ENCODE data around the gene PRTFDC1. TPM values are rescaled to one million over a fixed set of nuclear protein-coding genes. Genes with fewer than 3 reads are reported as not detected.

PRTFDC1 gene
- total and polyA plus RNA-seq, 2 donors (not counting 3 experiments of a cell fraction or from before 2014, with no cell fraction given), result 22.0 to 27.0 TPM

DNA sequence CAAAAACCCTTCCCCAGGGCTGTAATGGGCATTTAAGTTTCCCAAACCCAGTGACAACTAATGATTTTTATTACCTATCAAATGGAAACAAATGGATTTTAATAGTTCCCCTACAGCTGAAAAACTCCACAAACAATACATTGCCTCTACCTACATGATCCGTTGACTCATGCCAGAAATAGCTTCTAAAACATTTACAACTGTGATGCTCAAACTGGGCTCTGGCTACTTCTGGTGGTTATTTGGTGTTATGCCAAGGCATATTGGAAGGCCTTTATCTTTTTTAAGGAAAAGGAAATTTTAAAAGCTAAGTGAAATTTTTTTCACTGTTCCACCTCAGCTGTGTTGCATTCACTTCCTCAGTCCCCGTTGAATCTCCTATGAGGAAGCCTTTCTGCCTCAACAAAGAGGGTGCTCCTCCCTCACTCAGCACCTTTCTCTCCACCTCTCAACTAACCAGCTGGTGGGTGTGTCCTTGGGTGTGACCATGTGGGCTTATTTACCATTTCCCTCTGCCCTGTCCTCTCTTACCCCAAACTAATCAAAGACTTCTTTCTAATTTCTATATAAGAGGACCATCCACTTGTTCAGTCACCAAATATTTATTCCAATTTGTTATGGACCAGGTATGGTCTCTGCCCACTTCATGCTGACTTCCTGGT, 82.9 kb downstream of the PRTFDC1 start:
- H3K9me3 ChIP-seq (replicated peaks; ENCODE audit: control insufficient read depth, insufficient read depth, low read length), result no peaks in the 10 kb centered on the region
- H3K4me2 ChIP-seq (ENCODE audit: insufficient read depth, low read length), result no peak overlapping the region
- H3K4me1 ChIP-seq (ENCODE audit: control insufficient read depth, extremely low read depth, insufficient read depth, low read length), result peaks cover 28% of the 10 kb centered on the region
- no peaks in the 10 kb centered on the region for H4K20me1 ChIP-seq (replicated peaks; ENCODE audit: control insufficient read depth, extremely low read depth, insufficient read depth, low read length)
- no peaks in the 10 kb centered on the region for H3K27me3 ChIP-seq (ENCODE audit: control insufficient read depth in 2 of 2, insufficient read depth in 2 of 2, low read length in 2 of 2)
- FAIRE-seq (no peak), DNase-seq (ENCODE audit: low read depth, low spot score) (peak; percentile 45)
- no peaks in the 10 kb centered on the region for H3K9me1 ChIP-seq (replicated peaks; ENCODE audit: control insufficient read depth, extremely low read depth, insufficient read depth, low read length)
- H3K9ac ChIP-seq (replicated peaks; ENCODE audit: extremely low read depth, insufficient read depth, low read length), result no peak overlapping the region
- H3K27ac ChIP-seq (ENCODE audit: insufficient read depth, low read depth, low read length), result no peak overlapping the region
- no peak overlapping the region for H2AFZ ChIP-seq (ENCODE audit: low read depth, low read length)
- H3K79me2 ChIP-seq (ENCODE audit: control insufficient read depth, insufficient read depth, low read length), result no peaks in the 10 kb centered on the region
- no peaks in the 10 kb centered on the region for H3K36me3 ChIP-seq (ENCODE audit: control insufficient read depth in 2 of 2, extremely low read depth in 1 of 2, insufficient read depth in 2 of 2, low read length in 2 of 2)
- no peak overlapping the region for H3K4me3 ChIP-seq (replicated peaks in 1 of 3; ENCODE audit: insufficient read depth in 1 of 3, low read depth in 1 of 3, low read length in 3 of 3)
- no TSS peak for BruUV-seq (replicated peaks)
- POLR2A ChIA-PET, result no interaction called here
- TF ChIP-seq, protein P1, sequence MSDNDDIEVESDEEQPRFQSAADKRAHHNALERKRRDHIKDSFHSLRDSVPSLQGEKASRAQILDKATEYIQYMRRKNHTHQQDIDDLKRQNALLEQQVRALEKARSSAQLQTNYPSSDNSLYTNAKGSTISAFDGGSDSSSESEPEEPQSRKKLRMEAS (IDR thresholded peaks at IDR 0.05; ENCODE audit: insufficient read depth, insufficient read length), result no peak
- TF ChIP-seq GATA2 (IDR thresholded peaks at IDR 0.05; ENCODE audit: insufficient read depth, insufficient read length, low read depth, low read length), result no peak
- no peak for TF ChIP-seq FOS (IDR thresholded peaks at IDR 0.05; ENCODE audit: borderline replicate concordance, insufficient read depth, low read length)
- no peak for TF ChIP-seq POLR2A (IDR thresholded peaks at IDR 0.05; ENCODE audit: low read depth, low read length)
- TF ChIP-seq EZH2 (IDR thresholded peaks at IDR 0.05; ENCODE audit: borderline replicate concordance, low read depth, low read length, severe bottlenecking), result no peak
- TF ChIP-seq, protein P2, sequence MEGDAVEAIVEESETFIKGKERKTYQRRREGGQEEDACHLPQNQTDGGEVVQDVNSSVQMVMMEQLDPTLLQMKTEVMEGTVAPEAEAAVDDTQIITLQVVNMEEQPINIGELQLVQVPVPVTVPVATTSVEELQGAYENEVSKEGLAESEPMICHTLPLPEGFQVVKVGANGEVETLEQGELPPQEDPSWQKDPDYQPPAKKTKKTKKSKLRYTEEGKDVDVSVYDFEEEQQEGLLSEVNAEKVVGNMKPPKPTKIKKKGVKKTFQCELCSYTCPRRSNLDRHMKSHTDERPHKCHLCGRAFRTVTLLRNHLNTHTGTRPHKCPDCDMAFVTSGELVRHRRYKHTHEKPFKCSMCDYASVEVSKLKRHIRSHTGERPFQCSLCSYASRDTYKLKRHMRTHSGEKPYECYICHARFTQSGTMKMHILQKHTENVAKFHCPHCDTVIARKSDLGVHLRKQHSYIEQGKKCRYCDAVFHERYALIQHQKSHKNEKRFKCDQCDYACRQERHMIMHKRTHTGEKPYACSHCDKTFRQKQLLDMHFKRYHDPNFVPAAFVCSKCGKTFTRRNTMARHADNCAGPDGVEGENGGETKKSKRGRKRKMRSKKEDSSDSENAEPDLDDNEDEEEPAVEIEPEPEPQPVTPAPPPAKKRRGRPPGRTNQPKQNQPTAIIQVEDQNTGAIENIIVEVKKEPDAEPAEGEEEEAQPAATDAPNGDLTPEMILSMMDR (IDR thresholded peaks at IDR 0.05; ENCODE audit: extremely low read depth in 1 of 2, insufficient read depth in 1 of 2, low read depth in 1 of 2, low read length in 2 of 2), result no peak
- no peak for TF ChIP-seq JUN (IDR thresholded peaks at IDR 0.05; ENCODE audit: borderline replicate concordance, insufficient read depth, insufficient read length, low read depth)
- TF ChIP-seq MYC (IDR thresholded peaks at IDR 0.05; ENCODE audit: low read depth, low read length), result no peak
- TF ChIP-seq POLR2AphosphoS5 (IDR thresholded peaks at IDR 0.05; ENCODE audit: insufficient read depth, low read depth, low read length), result no peak
- intact Hi-C loops (cut with micrococcal nuclease), result no loop called here
- CTCF ChIA-PET, result interaction anchor here (0.7 to 1.2 kb wide), 6 partner anchors 8 to 251 kb away, joined by 3 to 5 read pairs (median 4); no protein-coding TSS in a partner anchor
- dilution Hi-C loops (cut with MboI; ENCODE audit: extremely low pct_ligation_motif_present, low sequenced_read_pairs), result no loop called here

All from endothelial cell of umbilical vein (primary cell).